ENCODE measurements around the gene TESPA1. TPM values are rescaled to one million over a fixed set of nuclear protein-coding genes. Genes with fewer than 3 reads are reported as not detected.

The TESPA1 gene
- total RNA-seq, 4 donors from 2014 or later: 0.42 to 2.8 (median 0.98) TPM; not detected in 1

- Histone ChIP-seq H3K27ac (no peak overlapping the region), H3K27me3 (no peaks in the 10 kb centered on the region), H3K36me3 (no peaks in the 10 kb centered on the region), H3K4me3 (no peak overlapping the region), H3K9me3 (no peaks in the 10 kb centered on the region), H3K4me1 (no peaks in the 10 kb centered on the region)
- TF ChIP-seq CTCF (IDR thresholded peaks at IDR 0.05) (no peak), EP300 (IDR thresholded peaks at IDR 0.05) (no peak), POLR2A (IDR thresholded peaks at IDR 0.05) (no peak)
- 74 to 94% methylated on average over 3 of the region's 3 CpGs for WGBS, 2 donors
- no peak for DNase-seq (ENCODE audit: low spot score in 2 of 2)
Observed at GRCh38 chr12:54954801-54955200, 29.8 kb downstream of the TESPA1 start.

DNA sequence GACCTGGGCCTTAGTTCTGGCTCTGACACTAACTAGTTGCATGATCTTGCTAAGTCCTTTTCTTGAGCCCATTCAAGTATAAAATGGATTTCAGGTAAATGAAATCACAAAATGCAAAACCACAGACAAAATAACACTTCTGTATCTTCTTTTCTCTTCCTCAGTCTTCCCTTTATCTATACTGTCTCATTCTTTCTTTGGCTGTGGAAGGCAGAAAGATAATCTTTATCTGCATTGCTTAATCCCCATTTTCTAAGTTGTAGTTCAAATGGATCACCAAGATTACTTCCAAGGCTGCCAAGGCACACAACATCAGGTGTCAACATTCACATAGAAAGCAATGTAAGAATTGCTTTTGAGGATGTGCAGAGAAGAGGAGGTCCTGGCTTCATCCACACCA is 30.3 kb downstream of the TESPA1 start:
- H3K4me3 ChIP-seq: no peak overlapping the region
- no peaks in the 10 kb centered on the region for H3K9me3 ChIP-seq
- no peaks in the 10 kb centered on the region for H3K27me3 ChIP-seq
- H3K36me3 ChIP-seq: no peaks in the 10 kb centered on the region
- no peak overlapping the region for H3K27ac ChIP-seq
- DNase-seq (ENCODE audit: low spot score in 2 of 2): no peak
- TF ChIP-seq CTCF (IDR thresholded peaks at IDR 0.05): no peak
- no peak for TF ChIP-seq EP300 (IDR thresholded peaks at IDR 0.05)
- no peak for TF ChIP-seq POLR2A (IDR thresholded peaks at IDR 0.05)
- H3K4me1 ChIP-seq: no peaks in the 10 kb centered on the region

DNA sequence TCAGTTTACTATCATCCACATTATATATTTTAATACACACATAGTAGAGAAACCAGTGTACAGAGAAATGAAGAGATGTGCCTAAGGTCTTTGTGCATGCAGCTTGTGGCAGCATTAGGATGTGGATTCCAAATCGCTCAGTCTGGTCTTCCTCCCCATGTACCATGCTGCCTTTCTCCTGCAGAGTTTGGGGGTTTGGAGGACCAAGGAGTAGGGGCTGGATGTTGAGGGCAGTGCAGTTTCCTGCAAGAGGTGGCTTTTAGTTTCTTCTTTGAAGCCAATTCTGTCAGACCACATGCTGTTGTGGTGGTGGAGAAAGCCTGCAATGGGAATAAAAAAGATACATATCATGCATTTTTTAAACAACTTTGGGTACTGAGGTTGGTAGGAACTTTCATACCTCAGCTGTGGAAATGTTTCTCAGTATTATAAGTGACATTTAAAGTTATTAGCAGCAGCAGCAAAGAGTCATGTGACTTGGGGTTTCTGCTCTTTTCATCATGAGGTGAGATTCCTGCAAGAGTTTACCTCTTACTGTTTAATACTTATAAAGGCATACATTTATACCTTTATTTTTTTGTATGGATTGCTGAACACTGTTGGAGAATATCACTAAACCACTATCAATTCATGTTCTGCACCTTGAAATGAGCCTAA is 34.4 kb downstream of the TESPA1 start:
- 91 to 92% methylated on average over 1 of the region's 1 CpG for WGBS, 2 donors
- no peak for TF ChIP-seq EP300 (IDR thresholded peaks at IDR 0.05)
- no peak for TF ChIP-seq POLR2A (IDR thresholded peaks at IDR 0.05)
- no peak for TF ChIP-seq CTCF (IDR thresholded peaks at IDR 0.05)
- Histone ChIP-seq H3K9me3 (no peaks in the 10 kb centered on the region), H3K36me3 (no peaks in the 10 kb centered on the region), H3K27ac (peak overlapping the region in 1 of 4 donors; percentile 85), H3K4me3 (no peak overlapping the region), H3K4me1 (peaks cover 0 to 6% (median 0%) of the 10 kb centered on the region in 4 donors), H3K27me3 (no peaks in the 10 kb centered on the region)
- no peak for DNase-seq (ENCODE audit: low spot score in 2 of 2)

DNA sequence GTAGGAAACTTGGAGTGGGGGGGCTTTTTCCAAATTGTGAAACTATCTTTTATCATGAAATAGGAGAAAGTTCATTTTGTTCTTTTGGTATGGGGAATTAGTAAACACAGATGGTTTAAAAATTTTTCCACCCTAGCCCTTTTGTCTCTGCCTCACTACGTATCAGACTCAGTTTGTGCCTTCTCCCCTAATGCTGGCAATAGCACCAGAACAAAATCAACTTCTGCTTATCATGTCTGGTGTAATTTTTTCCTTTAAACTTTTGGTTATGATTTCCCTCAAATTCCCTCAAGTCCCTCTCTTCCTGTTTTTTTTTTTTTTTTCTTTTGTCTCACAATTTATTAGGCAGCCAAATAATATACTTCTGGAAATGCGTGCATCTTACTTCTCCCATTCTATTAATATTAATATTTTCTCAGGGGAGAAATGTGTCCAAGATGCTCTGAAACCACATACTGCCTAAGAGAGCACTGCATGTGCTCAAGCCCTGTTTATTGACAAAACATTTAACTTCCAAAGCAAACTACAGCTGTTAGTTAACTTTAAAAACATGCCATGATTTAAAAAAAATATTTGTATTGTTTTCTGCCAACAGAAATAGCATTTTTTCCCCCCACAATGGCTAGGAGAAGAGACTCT is 35.4 kb downstream of the TESPA1 start:
- Histone ChIP-seq H3K36me3 (no peaks in the 10 kb centered on the region), H3K27me3 (no peaks in the 10 kb centered on the region), H3K4me1 (peaks cover 0 to 6% (median 0%) of the 10 kb centered on the region in 4 donors), H3K27ac (peak overlapping the region in 3 of 4 donors; percentile 49 to 85 (median 58)), H3K9me3 (no peaks in the 10 kb centered on the region), H3K4me3 (no peak overlapping the region)
- DNase-seq (ENCODE audit: low spot score in 2 of 2): no peak
- 48 to 51% methylated on average over 2 of the region's 2 CpGs for WGBS, 2 donors
- no peak for TF ChIP-seq POLR2A (IDR thresholded peaks at IDR 0.05)
- TF ChIP-seq EP300 (IDR thresholded peaks at IDR 0.05): no peak
- no peak for TF ChIP-seq CTCF (IDR thresholded peaks at IDR 0.05)

GRCh38 chr12:54948171-54948570 is 36.4 kb downstream of the TESPA1 start:
- peaks cover 0 to 6% (median 0%) of the 10 kb centered on the region in 4 donors for H3K4me1 ChIP-seq
- WGBS, 2 donors: 71 to 72% methylated on average over 1 of the region's 1 CpG
- TF ChIP-seq EP300 (IDR thresholded peaks at IDR 0.05) (no peak), POLR2A (IDR thresholded peaks at IDR 0.05) (no peak), CTCF (IDR thresholded peaks at IDR 0.05) (no peak)
- no peaks in the 10 kb centered on the region for H3K36me3 ChIP-seq
- peak overlapping the region in 3 of 4 donors; percentile 49 to 85 (median 58) for H3K27ac ChIP-seq
- no peaks in the 10 kb centered on the region for H3K27me3 ChIP-seq
- DNase-seq (ENCODE audit: low spot score in 2 of 2): no peak
- no peaks in the 10 kb centered on the region for H3K9me3 ChIP-seq
- H3K4me3 ChIP-seq: no peak overlapping the region

Measured in tibial nerve (tissue), 4 donors.